Activated CD4-positive, CD25-positive, alpha-beta regulatory T cell (primary cell): ENCODE measurements around the gene MYO5B.

ENCODE experiments used
- DNase-seq, 4 experiments: peaks; one replicate each; lab custom pipeline; 2025; lab: John Stamatoyannopoulos, UW

The MYO5B gene

GRCh38 chr18:50011813-50012435 lies 183.0 kb downstream of the MYO5B start:
- DNase-seq: no peak

- peak in 2 of 4 experiments; percentile 1 to 8 for DNase-seq
Observed at GRCh38 chr18:50009773-50010335, 185.1 kb downstream of the MYO5B start.

- no peak for DNase-seq
Observed at GRCh38 chr18:50008306-50008705, 186.6 kb downstream of the MYO5B start.

GRCh38 chr18:50006470-50007046 lies 188.4 kb downstream of the MYO5B start:
- DNase-seq: no peak

GRCh38 chr18:50004013-50004412 lies 190.9 kb downstream of the MYO5B start:
- DNase-seq: no peak

- DNase-seq: no peak
Observed at GRCh38 chr18:50002781-50003180, 192.2 kb downstream of the MYO5B start.

- DNase-seq: no peak
Observed at GRCh38 chr18:50000227-50000626, 194.7 kb downstream of the MYO5B start.

- DNase-seq: no peak
Observed at GRCh38 chr18:49999128-49999527, 195.8 kb downstream of the MYO5B start.

GRCh38 chr18:49997558-49997957 lies 197.4 kb downstream of the MYO5B start:
- no peak for DNase-seq

GRCh38 chr18:49994410-49994809 lies 200.5 kb downstream of the MYO5B start:
- no peak for DNase-seq

GRCh38 chr18:49993299-49993698 lies 201.6 kb downstream of the MYO5B start:
- DNase-seq: no peak

- no peak for DNase-seq
Observed at GRCh38 chr18:49988733-49989132, 206.2 kb downstream of the MYO5B start.

- DNase-seq: no peak
Observed at GRCh38 chr18:49988101-49988500, 206.8 kb downstream of the MYO5B start.

GRCh38 chr18:49985236-49985635 lies 209.7 kb downstream of the MYO5B start:
- DNase-seq: no peak

- no peak for DNase-seq
Observed at GRCh38 chr18:49980896-49981295, 214.1 kb downstream of the MYO5B start.

GRCh38 chr18:49976795-49977560 lies 218.0 kb downstream of the MYO5B start:
- no peak for DNase-seq

GRCh38 chr18:49976001-49976400 lies 218.9 kb downstream of the MYO5B start:
- no peak for DNase-seq

GRCh38 chr18:49974079-49974478 lies 220.9 kb downstream of the MYO5B start:
- DNase-seq: no peak

- no peak for DNase-seq
Observed at GRCh38 chr18:49973592-49973991, 221.4 kb downstream of the MYO5B start.

GRCh38 chr18:49972535-49972934 lies 222.4 kb downstream of the MYO5B start:
- no peak for DNase-seq

- no peak for DNase-seq
Observed at GRCh38 chr18:49971462-49971861, 223.5 kb downstream of the MYO5B start.

- DNase-seq: no peak
Observed at GRCh38 chr18:49970319-49970718, 224.6 kb downstream of the MYO5B start.
